GM18873 (cell line): ENCODE measurements around the gene GNAS.

Source experiments
- ATAC-seq: cut with Tn5 transposase; IDR thresholded peaks from one replicate; pipeline ENCODE4 v1.9.1; 2021; ENCODE audit warnings: mild to moderate bottlenecking, moderate library complexity, moderate number of reproducible peaks; ENCODE audit not compliant: unreplicated experiment, low FRiP score

GNAS gene

DNA sequence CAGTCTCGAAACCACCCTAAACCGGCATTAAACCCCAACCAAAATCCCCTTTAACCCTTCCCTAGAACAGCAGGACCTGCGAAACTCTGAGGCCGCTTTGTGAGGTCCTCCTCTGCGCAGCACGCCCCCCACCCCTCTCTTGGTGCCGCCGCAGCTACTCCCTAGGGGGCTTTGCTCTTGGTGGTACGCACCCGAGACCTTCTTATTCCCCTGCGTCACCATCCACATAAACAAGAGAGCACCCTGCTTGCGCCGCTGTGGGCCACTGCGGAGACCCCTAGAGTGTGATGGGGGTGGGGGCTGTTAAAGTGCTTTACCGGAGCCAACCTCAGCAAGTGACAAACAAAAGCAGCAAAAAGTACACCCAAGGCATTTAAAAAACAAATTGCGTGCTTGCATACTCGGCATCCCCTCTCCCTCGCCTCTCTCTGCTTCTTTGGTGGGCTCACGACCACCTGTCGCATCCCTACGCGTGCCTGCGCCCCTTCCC lies 502 bp upstream of the GNAS start:
- no peak for ATAC-seq

DNA sequence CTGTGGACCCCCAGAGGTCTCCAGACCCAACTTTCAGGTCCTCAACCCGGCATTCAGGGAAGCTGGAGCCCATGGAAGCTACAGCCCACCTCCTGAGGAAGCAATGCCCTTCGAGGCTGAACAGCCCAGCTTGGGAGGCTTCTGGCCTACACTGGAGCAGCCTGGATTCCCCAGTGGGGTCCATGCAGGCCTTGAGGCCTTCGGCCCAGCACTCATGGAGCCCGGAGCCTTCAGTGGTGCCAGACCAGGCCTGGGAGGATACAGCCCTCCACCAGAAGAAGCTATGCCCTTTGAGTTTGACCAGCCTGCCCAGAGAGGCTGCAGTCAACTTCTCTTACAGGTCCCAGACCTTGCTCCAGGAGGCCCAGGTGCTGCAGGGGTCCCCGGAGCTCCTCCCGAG lies 950 bp downstream of the GNAS start:
- no peak for ATAC-seq

DNA sequence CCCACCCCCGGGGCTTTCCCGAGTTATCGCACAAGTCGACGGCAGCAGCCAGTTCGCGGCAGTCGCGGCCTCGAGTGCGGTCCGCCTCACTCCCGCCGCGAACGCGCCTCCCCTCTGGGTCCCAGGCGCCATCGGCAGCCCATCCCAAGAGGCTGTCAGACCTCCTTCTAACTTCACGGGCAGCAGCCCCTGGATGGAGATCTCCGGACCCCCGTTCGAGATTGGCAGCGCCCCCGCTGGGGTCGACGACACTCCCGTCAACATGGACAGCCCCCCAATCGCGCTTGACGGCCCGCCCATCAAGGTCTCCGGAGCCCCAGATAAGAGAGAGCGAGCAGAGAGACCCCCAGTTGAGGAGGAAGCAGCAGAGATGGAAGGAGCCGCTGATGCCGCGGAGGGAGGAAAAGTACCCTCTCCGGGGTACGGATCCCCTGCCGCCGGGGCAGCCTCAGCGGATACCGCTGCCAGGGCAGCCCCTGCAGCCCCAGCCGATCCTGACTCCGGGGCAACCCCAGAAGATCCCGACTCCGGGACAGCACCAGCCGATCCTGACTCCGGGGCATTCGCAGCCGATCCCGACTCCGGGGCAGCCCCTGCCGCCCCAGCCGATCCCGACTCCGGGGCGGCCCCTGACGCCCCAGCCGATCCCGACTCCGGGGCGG lies 1.6 kb downstream of the GNAS start:
- ATAC-seq = no peak

DNA sequence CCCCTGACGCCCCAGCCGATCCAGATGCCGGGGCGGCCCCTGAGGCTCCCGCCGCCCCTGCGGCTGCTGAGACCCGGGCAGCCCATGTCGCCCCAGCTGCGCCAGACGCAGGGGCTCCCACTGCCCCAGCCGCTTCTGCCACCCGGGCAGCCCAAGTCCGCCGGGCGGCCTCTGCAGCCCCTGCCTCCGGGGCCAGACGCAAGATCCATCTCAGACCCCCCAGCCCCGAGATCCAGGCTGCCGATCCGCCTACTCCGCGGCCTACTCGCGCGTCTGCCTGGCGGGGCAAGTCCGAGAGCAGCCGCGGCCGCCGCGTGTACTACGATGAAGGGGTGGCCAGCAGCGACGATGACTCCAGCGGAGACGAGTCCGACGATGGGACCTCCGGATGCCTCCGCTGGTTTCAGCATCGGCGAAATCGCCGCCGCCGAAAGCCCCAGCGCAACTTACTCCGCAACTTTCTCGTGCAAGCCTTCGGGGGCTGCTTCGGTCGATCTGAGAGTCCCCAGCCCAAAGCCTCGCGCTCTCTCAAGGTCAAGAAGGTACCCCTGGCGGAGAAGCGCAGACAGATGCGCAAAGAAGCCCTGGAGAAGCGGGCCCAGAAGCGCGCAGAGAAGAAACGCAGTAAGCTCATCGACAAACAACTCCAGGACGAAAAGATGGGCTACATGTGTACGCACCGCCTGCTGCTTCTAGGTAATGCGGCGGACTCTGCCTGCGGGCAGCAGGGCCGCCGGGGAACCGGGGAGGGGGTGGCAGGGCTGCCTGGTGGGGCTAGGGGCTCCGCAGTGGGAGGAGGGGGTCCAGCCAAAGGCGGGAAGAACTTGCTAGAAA lies 2.3 kb downstream of the GNAS start:
- no peak for ATAC-seq

DNA sequence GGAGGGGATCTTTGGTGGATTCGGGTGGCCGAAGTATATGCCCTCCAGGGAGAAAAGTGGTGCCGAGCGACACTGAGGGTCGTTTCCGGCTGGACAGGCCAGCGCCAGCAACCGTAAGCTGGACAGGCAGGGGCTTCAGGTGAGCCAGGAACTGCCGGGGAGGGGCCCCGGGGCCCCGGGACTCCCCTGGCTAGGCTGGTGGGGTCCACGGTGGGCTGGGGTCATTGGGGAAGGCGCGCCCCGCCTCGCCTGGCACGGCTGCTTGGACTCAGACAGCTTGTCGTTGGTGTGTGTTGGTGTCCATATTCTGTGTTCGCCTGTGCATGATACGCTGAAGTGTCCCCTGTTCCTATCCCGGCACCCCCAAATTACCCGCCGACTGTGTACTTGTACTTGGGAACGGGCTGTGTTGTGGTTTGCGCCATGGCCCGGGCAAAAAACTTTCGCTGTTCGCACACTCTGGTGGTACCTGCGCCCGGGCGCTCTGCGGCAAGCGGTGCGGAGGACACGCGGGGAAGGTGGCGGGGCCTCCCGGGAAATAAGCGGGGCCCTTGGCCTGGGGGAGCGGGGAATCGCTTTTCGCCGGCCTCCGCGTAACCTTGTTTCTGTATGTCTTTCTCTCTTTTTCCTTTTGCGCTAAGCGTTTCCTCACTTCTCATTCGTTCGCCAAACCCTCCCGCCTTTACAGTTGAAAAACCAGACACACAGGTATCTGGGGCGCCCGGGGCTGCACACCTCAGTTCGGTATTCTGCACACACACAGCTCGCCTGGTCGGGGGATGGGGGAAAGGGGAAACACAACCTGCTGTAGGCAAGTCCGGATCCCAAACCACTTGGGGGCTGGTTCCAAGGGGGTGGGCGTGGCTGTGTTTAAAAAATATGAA lies 3.2 kb downstream of the GNAS start:
- no peak for ATAC-seq

DNA sequence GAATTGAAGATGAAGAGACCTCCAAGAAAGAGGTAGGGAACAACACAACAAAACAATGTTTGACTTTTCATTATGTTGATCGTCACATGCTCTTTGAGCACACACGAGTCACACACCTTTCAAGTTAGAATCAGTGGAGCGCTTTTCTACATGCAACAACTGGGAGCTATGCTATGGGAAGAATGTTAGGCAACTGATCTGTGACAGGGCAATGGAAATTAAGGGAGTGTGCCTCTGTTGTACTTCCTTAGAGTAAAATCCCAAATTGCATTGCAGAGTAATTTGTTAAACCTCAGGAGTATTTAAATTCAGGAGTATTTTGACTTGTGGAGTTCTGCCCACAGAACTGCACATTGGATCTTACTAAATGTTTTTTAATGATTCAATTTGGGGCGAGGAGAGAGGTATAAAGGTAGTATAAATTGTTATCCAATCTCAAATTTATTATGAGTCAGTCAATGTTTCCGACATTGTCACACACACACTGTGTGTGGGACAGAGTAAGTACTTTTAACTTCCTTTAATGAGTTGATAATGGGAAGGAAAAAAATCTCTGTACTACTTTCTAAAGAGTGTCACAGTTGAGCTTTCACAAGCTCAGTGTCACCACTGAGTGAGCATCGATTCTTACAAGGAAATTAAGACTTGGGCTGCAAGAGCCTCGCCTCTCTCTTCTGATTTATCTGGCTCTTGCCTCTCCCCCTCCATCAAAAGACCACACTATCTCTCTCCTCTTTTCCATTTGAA lies 10.7 kb downstream of the GNAS start:
- ATAC-seq = no peak

DNA sequence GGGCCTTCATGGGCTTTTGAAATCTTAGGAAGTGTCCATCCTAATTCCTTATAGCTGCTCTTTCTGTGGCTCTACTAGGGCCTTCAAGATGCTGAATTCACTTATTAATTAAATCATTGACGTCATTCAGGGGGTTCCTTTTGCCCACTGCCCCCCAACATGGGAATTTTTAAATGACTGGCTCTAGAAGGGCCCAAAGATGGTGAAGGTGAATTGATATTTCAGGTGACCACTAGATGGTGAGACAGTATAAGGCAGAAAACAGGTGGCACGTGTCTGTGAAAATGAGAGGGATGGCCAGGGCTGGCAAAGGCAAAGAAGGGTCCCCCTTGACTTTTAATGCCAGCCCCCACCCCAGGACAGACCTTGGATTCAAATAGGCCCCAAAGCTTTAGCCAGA lies 11.8 kb downstream of the GNAS start:
- ATAC-seq = no peak

DNA sequence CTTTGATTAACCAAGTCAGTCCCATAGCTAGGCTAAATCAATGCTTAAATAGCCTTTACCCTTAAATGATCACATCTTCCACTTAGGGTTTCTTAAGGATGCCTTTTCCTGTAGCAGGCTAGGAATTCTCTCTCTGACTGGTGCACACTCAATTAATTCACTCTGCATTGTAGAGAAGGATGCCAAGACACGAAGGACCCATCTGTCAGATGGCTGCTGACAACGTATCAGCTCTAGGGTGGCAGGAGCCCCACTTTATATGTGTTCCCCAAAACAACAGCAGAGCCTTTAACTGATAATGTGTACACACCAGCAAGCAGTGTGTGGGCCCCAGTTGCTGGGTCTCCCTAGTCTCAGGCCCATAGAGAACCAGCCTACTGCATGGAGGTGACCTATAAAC lies 13.3 kb downstream of the GNAS start:
- ATAC-seq = no peak

DNA sequence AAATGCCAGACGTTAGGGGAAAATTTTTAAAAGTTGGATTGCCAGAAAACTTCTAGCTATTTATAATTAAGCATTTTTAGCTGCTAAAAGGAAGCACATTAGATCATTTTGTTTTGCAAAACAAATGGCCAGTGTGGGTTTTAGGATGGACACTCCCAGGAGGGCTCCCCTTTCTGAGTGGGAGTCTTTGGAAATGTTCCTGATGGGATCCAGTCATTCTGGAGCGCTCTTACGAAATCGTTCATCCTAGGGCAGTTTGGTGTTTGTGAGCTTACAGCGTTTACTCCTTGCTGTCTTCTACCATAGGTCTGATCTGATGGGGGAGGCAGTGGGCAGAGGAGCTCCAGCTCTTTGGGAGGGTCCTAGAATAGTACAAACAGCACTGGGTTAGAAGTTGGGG lies 14.7 kb downstream of the GNAS start:
- no peak for ATAC-seq

DNA sequence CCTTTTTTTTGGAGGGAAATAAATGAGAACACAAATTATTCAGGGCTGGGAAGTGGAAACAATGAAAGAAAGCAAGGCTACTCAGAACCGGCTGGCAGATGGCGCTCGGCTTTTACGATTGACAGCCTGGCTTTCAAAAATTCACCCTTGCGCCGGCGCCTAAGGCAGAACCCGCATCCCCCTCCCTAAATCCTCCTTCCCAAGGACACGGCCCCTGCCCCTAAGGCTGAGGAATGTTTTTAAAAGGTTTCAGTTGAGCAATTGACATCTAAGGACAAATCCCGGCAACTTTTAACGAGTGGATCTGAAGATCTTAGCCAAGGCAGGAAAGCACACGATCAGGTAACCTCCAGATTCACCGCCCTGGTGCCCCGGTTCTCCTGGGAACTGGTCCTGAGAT lies 16.3 kb downstream of the GNAS start:
- ATAC-seq = no peak

DNA sequence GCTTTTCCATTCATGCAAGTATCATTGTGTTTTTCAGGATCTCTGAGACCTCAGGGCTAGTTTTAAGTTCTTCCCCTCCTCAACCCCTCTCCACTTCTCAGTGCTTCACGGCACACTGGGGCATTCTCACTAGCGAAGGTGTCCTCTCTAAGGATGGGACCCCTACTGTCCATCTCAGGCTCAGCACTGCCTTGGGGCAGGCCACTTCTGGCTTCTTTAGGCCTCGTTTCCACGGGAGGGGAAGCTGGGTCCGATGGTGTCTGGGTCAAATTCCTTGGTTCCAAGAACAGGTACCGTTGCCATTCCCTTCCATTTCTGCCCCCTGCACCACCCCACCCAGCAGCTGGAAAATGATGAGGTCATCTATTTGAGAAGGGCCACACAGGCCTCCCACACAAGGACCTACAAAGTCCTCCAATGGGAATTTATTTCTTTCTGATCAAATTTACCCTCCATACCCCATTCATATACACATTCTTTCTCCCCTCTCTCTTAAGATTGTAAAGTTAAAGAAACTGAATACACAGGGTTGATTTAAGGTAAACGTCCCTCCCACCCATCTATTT lies 17.2 kb downstream of the GNAS start:
- no peak for ATAC-seq

DNA sequence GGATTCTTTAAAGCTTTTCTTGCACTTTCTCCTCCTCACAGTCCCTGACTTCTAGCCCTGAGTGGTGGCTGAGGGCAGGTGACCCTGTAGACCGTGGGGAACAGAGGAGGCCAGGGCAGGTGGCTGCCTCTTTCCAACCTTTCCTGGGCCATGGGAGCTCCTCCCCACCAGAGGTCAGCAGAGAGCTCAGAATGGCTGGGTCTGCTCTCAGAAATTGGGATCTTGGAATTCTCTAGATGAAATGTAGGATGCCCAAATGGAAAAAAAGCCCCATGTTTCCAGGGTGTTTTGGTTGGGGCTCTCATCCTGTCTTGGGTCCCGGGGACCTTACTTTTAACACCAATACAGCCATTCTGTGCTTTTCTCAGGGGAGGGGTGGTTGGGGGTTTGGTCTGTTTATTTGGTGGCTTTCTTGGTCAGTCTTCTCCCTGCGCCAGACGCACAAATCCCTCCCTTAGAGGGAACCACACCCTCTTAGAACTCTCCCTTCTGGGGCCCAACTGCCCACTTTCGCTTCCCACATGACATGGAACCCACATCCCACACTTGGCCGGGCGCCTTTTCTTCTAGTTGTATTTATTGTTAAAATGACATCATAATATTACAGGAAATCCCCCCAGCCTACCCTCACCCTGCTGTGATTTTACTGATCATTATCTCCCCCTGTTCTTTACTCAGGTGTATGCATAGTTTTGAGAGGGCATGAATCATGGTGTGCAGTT lies 17.9 kb downstream of the GNAS start:
- no peak for ATAC-seq

DNA sequence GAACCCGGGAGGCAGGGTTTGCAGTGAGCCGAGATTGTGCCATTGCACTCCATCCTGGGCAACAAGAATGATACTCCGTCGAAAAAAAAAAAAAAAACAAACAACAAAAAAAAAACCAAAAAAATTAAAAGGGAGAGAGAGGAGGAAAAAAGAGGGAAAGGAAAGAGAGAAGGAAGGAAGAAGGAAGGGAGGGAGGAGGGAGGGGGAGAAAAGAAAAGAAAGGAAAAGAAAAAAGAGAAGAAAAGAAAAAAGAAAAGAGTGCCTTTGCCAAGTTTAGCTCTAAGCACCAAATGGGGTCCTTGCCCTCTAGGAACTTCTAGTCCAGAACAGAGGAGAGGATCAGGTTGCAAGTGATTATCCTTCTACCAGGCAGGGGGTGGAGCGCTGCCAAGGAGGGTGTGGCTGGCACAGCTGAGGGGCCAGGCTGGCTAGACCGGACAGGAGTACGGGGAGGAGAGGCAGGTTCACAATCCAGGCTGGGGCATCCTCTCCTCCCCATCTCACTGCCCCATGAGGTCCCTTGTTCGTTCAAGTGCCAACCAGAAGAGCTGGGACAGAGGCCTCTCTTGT lies 19.1 kb downstream of the GNAS start:
- no peak for ATAC-seq

DNA sequence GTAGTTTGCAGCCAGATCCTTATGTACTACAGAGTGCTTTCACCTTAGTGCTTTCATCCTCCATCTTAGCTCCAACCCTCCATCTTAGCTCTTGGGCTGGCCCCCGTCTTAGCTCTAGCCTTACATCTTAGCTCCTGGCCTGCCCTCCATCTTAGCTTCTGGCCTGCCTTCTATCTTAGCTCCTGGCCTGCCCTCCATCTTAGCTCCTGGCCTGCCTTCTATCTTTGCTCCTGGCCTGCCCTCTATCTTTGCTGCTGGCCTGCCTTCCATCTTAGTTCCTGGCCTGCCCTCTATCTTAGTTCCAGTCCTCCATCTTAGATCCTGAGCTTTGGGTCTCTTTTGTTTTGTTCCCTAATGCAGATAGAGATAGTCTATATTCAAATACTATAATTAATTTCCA lies 22.0 kb downstream of the GNAS start:
- ATAC-seq = no peak

DNA sequence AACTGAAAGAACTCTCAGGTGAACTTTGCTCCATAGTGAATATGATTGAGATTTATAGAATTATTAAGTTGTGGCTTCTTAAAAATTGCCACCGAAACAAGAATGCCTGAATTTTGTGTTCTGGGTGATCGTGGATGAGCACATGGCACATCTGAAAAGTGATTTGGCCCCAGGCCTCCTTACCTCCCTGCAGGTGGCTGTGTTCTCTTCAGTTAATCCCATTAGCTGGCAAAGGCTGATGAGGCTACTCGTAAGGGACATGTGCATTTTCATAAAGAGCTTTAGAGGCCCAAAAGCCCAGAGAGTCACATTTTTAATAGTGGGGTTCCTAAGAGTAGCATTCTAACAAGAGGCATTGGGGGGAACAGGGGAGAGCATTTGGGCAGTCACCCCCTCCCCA lies 22.6 kb downstream of the GNAS start:
- no peak for ATAC-seq

DNA sequence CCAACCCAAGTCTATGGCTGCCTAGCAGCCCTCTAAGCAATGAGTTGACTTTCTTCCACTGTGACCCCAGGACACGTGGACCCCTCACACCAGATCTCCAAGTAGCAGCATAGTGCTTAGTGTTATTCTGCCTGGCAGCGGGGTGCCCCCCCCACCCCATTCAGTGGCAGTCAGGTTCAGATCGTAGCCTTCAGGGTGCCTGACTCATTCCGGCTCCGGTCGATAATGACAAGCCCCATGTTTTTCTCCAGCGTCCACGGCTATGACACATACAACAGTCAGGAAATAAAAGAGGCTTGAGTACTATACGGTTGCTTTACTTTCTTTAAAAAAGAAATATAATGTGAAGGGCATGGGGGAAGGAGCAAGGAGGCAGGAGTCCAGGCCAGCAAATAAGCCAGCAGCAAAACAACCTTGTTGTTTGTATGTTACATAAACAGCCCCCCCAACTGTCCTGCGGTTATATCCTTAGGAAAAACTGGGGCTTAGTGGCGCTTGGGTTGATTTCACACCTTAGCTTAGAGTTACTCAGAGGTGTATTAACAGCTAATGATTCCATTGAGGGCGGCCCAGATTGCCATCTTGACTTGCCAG lies 23.1 kb downstream of the GNAS start:
- no peak for ATAC-seq

DNA sequence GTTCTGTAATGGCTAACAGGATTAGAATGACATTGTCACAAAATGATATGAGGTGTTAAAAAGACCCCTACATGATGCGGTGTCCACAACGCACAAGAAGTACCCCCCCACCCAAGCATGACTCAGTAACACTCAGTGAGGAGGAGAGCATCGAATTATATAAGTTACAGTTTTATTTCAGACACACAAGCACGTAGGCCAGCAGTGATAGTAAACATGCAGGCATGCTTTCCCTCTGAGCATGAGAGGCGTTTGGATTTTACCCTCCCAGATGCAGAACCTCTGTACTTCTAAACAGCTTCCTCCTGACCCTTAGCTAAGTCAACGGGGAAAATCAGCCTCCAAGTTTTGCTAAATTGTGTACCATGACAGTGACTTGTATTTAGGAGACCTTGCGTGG lies 23.9 kb downstream of the GNAS start:
- ATAC-seq = no peak

DNA sequence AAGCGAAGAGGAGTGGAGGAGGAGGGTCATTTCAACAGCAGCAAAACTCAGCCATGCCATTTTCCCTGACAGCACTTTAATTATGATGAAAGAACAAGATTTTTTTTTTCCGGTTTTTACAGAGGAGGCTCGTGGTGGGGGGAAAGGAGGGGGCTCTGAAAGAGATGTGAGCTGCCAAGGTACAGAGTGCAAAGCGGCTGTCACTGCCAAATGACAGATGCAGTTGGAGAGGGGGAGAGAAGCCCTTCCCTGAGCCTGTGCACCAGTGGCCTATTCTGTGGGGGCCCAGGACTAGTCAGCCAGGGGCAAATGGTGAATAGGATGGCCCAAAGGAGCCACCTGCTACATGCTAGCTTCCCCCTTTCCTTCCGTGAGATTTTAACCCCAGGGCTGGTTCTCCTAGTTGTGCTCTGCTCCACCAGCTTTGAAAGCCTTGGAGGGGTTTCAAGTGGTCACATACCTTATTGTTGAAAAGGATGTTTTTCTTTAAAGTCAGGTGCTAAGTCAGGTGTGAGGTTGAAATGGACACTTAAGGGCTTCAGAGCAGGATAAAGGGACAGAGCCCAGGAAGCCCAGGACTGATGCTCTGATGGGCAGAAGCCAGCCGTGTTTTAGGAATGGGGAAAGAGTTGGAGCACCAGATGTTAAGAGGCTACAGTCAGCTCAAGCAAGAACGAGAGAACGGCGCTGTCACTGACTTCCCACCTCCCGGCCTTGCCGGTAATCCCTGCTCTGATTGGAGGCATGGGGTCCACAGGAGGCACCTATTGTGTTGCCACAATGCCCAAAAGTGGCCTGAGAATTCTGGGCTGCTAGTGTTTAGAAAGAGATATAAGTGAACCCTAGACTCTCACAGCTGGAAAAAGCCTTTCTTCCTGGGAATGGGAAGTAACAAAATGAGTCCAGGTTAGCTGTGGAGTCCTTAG lies 24.8 kb downstream of the GNAS start:
- no peak for ATAC-seq
